ENCODE data around the gene KIFC1.
A peak's percentile ranks its signal among the peaks of the same experiment; 100 is the strongest.

KIFC1 gene

DNA sequence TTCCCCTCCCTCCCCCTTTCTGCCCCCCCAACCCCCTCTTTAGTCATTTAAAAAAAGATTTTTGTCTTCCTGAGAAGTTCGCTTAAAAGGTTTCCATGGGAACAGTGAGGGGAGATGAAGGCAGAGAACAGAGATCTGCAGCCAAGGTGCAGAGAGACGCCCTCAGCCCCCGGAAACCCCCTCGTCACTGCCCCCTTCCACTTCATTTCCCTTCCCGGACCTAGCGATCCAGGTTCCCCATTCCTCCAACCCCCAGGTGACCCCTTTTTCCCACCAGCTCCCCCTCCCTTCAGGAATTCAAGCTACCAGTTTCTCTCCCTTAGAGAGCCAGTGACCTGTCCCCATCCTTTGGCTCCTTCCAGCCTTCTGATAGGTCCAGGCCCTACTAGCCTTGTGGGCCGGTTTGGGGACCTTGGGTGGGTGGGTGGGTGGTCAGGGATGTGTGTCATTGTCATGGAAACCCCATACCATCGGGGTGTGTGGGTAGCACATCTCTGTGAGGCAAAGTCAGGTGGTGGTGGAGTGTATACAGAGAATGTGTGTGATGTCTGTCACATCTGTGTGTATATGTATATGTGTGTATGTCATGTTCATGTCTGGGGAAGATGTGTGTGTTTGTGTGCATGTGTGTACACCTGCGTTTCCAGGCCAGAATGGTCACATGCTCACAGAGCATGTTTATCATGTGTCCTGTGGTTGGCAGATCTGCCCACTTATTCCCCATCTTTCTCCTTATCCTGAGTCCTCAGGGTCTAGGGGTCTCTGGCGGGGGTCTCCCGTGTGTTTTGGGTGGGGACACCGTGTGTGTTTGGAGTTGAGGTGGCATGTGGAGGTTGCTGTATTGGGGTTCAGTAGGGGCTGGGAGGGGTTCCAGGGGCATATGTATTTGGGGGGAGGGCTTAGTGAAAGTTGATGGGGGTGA lies 35.2 kb downstream of the KIFC1 start:
- peaks cover 80% of the 10 kb centered on the region for H3K4me1 Mint-ChIP-seq
- no peaks in the 10 kb centered on the region for H3K27me3 Mint-ChIP-seq
- peak overlapping the region; percentile 92 for H3K4me3 Mint-ChIP-seq
- H3K9me3 Mint-ChIP-seq = no peaks in the 10 kb centered on the region
- peak overlapping the region; percentile 92 for H3K27ac Mint-ChIP-seq
- H3K36me3 Mint-ChIP-seq = no peaks in the 10 kb centered on the region

DNA sequence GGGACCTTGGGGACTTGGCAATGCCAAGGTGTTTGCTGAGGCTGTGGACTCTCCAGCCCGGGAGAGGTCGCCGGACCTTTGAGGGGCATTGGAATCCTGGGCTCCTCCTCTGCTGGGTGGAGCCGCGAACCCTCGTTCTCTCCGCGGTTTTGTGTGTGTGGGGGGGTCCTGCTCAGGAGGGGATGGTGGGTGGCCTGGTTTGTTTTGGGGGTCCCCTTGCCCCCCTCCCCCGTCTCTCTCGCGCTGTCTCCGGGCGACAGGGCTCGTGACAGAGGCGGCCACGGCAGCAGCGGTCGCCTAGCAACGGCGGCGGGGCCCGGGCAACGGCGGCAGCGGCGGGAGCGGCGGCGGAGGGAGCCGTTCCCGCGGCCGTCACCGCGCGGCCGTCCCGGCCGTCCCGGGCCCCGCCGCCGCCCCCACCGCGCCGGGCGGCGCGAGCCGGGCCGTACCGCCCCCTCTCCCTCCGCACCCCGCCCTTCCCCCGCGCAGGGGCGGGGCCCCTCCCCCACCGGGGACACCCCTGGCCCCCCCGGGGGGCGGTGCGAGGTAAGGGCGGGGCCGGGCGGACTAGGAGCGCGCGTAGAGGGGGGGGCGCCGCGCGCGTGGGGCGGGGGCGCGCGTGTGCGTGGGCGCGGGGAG lies 36.1 kb downstream of the KIFC1 start:
- Mint-ChIP-seq H3K36me3 (no peaks in the 10 kb centered on the region), H3K27me3 (no peaks in the 10 kb centered on the region), H3K27ac (peak overlapping the region; percentile 92), H3K4me1 (peaks cover 82% of the 10 kb centered on the region), H3K4me3 (peak overlapping the region; percentile 92), H3K9me3 (no peaks in the 10 kb centered on the region)

DNA sequence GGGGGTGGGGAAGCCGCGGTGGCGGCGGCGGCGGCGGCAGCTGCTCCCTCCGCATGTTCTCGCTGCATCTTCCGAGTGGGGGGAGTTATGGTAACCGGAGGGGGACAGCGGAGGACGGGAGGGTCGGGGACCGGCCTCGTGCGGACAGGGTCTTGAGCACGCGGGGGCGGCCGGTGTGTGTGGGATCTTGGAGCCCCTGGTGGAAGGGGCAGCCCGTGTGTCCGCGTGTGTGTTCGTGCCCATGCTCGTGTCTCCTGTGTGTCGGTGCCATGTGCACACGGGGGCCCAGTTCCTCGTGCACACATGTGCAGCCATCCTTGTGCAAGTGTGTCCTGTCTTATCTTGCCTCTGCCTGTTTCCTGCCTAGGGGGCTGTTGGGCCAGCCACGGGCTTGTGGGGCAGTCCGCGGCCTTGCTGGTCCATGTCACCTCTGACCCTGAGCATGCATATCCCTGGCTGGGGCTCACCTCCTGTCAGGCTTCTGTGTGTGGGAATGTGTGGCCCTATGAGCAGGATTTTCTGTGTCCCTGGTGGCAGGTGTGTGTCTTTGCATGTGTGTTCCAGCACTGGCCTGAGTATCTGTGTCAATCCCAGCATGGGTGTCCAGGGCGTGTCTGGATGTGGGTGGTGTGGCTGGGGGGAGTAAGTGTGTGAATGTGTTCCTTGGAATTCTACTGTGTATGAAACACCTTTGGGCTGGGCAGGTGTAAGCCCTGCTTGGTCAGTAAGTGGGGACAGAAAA lies 36.8 kb downstream of the KIFC1 start:
- H3K27me3 Mint-ChIP-seq = no peaks in the 10 kb centered on the region
- no peaks in the 10 kb centered on the region for H3K36me3 Mint-ChIP-seq
- peak overlapping the region; percentile 93 for H3K27ac Mint-ChIP-seq
- no peaks in the 10 kb centered on the region for H3K9me3 Mint-ChIP-seq
- H3K4me3 Mint-ChIP-seq = peak overlapping the region; percentile 91
- H3K4me1 Mint-ChIP-seq = peaks cover 81% of the 10 kb centered on the region

GRCh38 chr6:33428966-33429749 lies 37.5 kb downstream of the KIFC1 start:
- Mint-ChIP-seq H3K4me1 (peaks cover 79% of the 10 kb centered on the region), H3K27me3 (no peaks in the 10 kb centered on the region)

DNA sequence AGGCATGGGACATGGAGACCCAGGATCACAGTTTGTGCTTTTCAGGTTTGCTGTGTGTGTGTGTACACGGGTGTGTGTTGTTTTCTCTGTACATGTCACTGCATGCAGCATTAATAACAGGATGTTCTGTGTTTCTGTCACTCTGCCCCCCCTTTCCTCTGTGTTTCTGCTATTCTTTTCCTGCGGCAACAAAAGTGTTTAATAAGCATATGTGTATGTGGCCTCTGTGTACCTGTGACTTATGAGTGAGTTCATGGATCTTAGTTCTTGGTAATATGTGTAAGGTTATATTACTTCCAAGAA lies 38.1 kb downstream of the KIFC1 start:
- Mint-ChIP-seq H3K9me3 (no peaks in the 10 kb centered on the region), H3K36me3 (no peaks in the 10 kb centered on the region), H3K27ac (peak overlapping the region; percentile 90), H3K4me1 (peaks cover 74% of the 10 kb centered on the region), H3K4me3 (peak overlapping the region; percentile 91), H3K27me3 (no peaks in the 10 kb centered on the region)

More at GRCh38 chr6:33428966-33429749, 37.5 kb downstream of the KIFC1 start:
- Mint-ChIP-seq H3K9me3 (no peaks in the 10 kb centered on the region), H3K36me3 (no peaks in the 10 kb centered on the region), H3K4me3 (peak overlapping the region; percentile 91), H3K27ac (peak overlapping the region; percentile 93)

DNA sequence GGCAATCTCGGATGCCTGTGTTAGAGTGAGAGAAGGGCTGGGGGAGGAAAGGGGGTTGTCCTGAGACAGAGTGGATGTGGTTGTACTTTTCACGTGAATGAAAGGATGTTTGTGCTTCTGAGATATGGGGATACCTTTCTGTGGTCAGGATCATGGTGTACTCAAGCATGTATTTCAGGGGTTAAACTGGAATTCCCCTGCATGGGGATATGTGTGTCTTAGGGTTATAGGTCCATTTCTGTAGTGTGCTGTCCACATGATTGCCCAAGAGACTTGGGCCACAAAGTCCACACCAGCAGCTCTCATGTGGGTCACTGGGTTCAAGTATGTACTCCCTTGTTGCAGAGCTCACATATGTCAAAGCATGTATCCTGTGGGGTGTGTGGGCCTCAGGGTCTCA lies 38.7 kb downstream of the KIFC1 start:
- H3K27ac Mint-ChIP-seq = peak overlapping the region; percentile 12
- H3K4me3 Mint-ChIP-seq = peak overlapping the region; percentile 91
- H3K9me3 Mint-ChIP-seq = no peaks in the 10 kb centered on the region
- no peaks in the 10 kb centered on the region for H3K27me3 Mint-ChIP-seq
- H3K36me3 Mint-ChIP-seq = no peaks in the 10 kb centered on the region
- H3K4me1 Mint-ChIP-seq = peaks cover 68% of the 10 kb centered on the region

DNA sequence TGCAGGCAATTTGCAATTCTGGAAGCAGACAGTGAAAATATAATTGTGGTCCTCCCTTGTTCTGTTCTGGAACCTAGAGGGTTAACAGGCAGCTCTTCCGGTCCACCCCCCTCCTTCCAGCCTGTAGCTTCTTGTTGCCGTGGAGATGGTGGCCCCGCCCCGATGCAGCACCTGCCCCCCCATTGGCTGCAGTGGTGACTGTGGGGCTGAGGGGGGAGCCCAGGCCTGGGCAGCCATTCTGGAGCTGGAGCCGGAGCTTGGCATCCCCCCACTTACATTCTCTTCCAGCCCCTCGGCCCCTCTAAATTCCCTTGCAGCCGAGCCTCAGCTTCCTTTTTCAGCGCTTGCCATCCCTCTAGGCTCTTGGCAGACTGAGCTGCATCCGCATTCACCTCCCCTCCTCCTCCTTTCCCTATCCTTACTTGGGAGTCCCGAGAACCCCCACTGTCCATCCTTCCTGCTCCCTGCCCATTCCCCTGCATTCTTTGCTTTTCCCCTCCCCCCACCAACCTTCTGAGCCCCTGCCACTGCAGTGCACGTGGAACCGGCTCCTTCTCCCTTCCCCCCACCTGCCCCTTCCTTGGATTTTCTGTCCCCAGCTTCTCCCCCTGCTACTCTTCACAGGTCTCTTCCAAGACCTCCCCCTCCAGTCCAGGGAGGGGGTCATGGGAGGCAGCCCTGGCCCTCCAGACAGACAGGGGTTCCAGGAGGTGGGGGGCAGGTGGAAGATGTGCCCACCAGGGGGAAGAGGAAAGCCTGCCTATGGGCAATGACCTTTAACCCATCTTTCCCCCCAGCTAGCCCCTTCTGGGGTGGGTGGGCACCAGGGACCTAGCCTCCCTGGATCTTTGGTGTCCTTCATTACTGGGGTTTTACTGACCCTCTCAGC lies 39.6 kb downstream of the KIFC1 start:
- Mint-ChIP-seq H3K27ac (peak overlapping the region; percentile 81), H3K4me3 (peak overlapping the region; percentile 91), H3K36me3 (no peaks in the 10 kb centered on the region), H3K27me3 (no peaks in the 10 kb centered on the region), H3K4me1 (peaks cover 64% of the 10 kb centered on the region), H3K9me3 (no peaks in the 10 kb centered on the region)

DNA sequence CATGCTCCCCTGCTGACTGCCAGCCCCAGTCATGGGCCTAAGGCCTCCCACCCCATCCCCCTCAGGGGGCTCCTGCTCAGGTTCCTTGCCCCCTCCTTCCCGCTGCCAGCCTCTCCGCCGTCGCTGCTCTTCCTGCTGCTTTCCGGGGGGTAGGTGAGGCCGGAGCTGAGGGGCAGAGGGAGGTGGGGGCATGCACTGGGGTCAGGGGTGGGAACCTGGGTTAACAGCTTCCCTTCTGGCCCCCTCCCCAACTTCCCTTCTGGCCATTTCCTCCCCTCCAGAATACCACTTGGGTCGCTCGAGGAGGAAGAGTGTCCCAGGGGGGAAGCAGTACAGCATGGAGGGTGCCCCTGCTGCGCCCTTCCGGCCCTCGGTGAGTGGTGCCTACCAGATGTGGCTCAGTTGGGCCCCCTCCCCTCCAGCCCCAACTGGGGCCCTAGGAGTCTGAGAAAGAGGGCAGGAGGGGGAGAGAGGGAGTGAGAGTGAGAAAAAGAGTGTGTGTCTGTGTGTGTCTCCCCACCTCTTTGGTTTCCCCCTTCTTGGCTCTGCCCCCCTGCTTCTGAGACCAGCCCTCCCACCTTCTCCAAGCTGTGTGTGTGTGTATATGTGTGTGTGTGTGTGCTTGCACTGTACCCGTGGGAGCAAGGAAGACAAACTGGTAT lies 40.4 kb downstream of the KIFC1 start:
- Mint-ChIP-seq H3K27ac (peak overlapping the region; percentile 81), H3K27me3 (no peaks in the 10 kb centered on the region), H3K4me1 (peaks cover 60% of the 10 kb centered on the region), H3K9me3 (no peaks in the 10 kb centered on the region), H3K4me3 (peak overlapping the region; percentile 76), H3K36me3 (peaks cover 3% of the 10 kb centered on the region)

GRCh38 chr6:33432546-33432945 lies 40.9 kb downstream of the KIFC1 start:
- Mint-ChIP-seq H3K4me3 (peak overlapping the region; percentile 76), H3K9me3 (no peaks in the 10 kb centered on the region), H3K27me3 (no peaks in the 10 kb centered on the region), H3K27ac (peak overlapping the region; percentile 82), H3K4me1 (peaks cover 54% of the 10 kb centered on the region), H3K36me3 (peaks cover 5% of the 10 kb centered on the region)

DNA sequence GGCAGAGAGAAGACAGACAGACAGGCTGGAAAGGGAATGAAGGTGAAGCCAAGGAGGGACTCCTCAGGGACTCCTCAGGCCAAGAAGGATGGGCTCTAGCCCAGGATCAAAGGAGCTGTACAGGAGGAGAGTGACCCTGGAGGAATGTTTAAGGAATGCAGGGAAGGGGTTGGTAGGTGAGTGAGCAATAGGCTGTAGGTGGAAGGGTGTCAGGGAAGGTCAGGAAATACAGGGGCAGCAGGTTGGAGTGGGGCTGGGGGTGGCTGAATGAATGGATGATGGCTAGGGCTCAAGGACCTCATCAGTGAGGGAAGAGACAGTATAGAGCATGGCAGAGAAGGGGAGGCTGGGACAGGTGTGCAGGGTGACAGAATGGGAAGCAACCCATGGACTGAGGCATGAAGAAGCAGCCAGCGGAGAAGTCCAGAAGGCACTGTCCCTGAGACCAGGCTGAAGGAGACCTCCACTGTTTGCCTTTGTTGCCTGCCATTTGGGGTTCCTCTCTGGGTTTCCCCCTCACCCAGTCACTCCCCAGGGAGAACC lies 41.4 kb downstream of the KIFC1 start:
- Mint-ChIP-seq H3K27me3 (no peaks in the 10 kb centered on the region), H3K27ac (peak overlapping the region; percentile 82), H3K4me1 (peaks cover 54% of the 10 kb centered on the region), H3K36me3 (peaks cover 5% of the 10 kb centered on the region), H3K4me3 (peak overlapping the region; percentile 60), H3K9me3 (no peaks in the 10 kb centered on the region)

- H3K4me3 Mint-ChIP-seq = no peak overlapping the region
- H3K36me3 Mint-ChIP-seq = peaks cover 5% of the 10 kb centered on the region
- no peaks in the 10 kb centered on the region for H3K9me3 Mint-ChIP-seq
- no peak overlapping the region for H3K27ac Mint-ChIP-seq
- H3K27me3 Mint-ChIP-seq = no peaks in the 10 kb centered on the region
- H3K4me1 Mint-ChIP-seq = peaks cover 49% of the 10 kb centered on the region
Measured at GRCh38 chr6:33433544-33434191, 42.0 kb downstream of the KIFC1 start.

- Mint-ChIP-seq H3K27ac (no peak overlapping the region), H3K9me3 (no peaks in the 10 kb centered on the region), H3K4me3 (no peak overlapping the region), H3K36me3 (peaks cover 6% of the 10 kb centered on the region), H3K4me1 (peaks cover 40% of the 10 kb centered on the region), H3K27me3 (no peaks in the 10 kb centered on the region)
Measured at GRCh38 chr6:33434961-33435360, 43.3 kb downstream of the KIFC1 start.

- no peak overlapping the region for H3K4me3 Mint-ChIP-seq
- no peaks in the 10 kb centered on the region for H3K27me3 Mint-ChIP-seq
- peaks cover 16% of the 10 kb centered on the region for H3K4me1 Mint-ChIP-seq
- H3K9me3 Mint-ChIP-seq = no peaks in the 10 kb centered on the region
- peaks cover 6% of the 10 kb centered on the region for H3K36me3 Mint-ChIP-seq
- peak overlapping the region; percentile 41 for H3K27ac Mint-ChIP-seq
Measured at GRCh38 chr6:33437666-33438065, 46.0 kb downstream of the KIFC1 start.

Data from activated naive CD4-positive, alpha-beta T cell treated with anti-CD3 and anti-CD28 coated beads, Interleukin-2, amount 50 U/mL, for 24 hours (primary cell).